Measurements from ENCODE around the gene HNRNPC.

The HNRNPC gene

DNA sequence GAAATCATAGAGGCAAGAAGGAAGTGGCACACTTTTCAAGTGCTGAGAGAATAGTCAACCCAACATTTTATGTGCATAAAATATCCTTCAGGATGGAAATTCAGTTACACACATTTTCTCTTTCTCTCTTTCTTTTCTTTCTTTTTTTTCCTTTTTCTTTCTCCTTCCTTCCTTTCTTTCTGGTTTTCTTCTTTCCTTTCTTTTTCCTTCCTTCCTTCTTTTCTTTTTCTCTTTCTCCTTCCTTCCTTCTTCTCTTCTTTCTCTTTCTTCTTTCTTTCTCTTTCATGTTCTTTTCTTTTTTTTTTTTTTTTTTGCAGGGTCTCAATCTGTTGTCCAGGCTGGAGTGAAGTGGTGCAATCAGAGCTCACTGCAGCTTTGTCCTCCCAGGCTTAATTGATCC lies 74.6 kb downstream of the HNRNPC start:
- Histone ChIP-seq H3K4me1 (ENCODE audit: low read length) (peaks cover 14% of the 10 kb centered on the region), H3K4me2 (ENCODE audit: low read length) (no peak overlapping the region), H3K9ac (ENCODE audit: low read length) (no peak overlapping the region), H3K36me3 (replicated peaks; ENCODE audit: low read depth, low read length) (peaks cover 8% of the 10 kb centered on the region), H3K27me3 (ENCODE audit: low read depth, low read length) (0 out of 2 replicates have a peak, but pooled peaks cover 3% of the 10 kb centered on the region), H4K20me1 (ENCODE audit: insufficient read depth, low read length) (0 out of 2 replicates have a peak, but pooled peaks cover 5% of the 10 kb centered on the region), H2AFZ (ENCODE audit: low read depth, low read length) (no peak overlapping the region), H3K4me3 (ENCODE audit: low read length) (no peak overlapping the region), H3K9me3 (ENCODE audit: insufficient read depth, low read length) (no peaks in the 10 kb centered on the region), H3K79me2 (ENCODE audit: low read length) (no peaks in the 10 kb centered on the region), H3K27ac (ENCODE audit: low read length) (no peak overlapping the region)
- TF ChIP-seq, protein P1, sequence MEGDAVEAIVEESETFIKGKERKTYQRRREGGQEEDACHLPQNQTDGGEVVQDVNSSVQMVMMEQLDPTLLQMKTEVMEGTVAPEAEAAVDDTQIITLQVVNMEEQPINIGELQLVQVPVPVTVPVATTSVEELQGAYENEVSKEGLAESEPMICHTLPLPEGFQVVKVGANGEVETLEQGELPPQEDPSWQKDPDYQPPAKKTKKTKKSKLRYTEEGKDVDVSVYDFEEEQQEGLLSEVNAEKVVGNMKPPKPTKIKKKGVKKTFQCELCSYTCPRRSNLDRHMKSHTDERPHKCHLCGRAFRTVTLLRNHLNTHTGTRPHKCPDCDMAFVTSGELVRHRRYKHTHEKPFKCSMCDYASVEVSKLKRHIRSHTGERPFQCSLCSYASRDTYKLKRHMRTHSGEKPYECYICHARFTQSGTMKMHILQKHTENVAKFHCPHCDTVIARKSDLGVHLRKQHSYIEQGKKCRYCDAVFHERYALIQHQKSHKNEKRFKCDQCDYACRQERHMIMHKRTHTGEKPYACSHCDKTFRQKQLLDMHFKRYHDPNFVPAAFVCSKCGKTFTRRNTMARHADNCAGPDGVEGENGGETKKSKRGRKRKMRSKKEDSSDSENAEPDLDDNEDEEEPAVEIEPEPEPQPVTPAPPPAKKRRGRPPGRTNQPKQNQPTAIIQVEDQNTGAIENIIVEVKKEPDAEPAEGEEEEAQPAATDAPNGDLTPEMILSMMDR (IDR thresholded peaks at IDR 0.05; ENCODE audit: low read depth, low read length), result no peak
- TF ChIP-seq EZH2phosphoT487 (IDR thresholded peaks at IDR 0.05; ENCODE audit: low read depth), result no peak

DNA sequence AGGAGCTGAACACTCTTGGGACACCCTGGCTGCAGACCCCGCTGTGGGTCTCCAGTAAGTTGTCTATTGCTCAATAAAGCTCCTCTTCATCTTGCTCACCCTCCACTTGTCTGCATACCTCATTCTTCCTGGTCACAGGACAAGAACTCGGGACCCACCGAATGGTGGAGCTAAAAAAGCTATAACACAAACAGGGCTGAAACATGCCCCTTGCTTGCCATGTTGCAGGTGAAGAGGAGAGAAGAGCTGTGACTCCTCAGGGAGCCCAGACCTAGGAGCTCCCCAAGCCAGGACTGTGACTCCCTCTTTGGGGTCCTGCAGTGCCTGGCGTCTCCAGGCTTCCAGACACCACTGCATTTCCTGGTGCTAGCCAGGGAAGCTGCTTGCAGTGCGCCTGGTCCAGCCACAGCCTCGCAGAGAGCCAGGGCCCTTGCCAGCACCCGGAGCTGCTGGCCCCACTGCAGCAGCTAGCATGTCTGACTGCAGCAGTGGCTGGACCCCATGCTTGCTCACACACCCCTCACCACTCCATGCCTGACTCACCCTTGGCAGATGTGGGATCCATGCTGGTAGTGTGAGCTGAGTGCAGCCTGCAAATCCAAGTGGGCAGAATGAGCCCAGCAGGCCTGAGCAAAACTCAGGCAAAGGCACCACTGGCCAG lies 76.2 kb downstream of the HNRNPC start:
- Histone ChIP-seq H3K9ac (ENCODE audit: low read length) (no peak overlapping the region), H3K4me2 (ENCODE audit: low read length) (peak overlapping the region; percentile 71), H3K27ac (ENCODE audit: low read length) (no peak overlapping the region), H3K4me1 (ENCODE audit: low read length) (peaks cover 14% of the 10 kb centered on the region), H3K36me3 (replicated peaks; ENCODE audit: low read depth, low read length) (no peaks in the 10 kb centered on the region), H3K79me2 (ENCODE audit: low read length) (no peaks in the 10 kb centered on the region), H3K9me3 (ENCODE audit: insufficient read depth, low read length) (no peaks in the 10 kb centered on the region), H2AFZ (ENCODE audit: low read depth, low read length) (no peak overlapping the region; the same call in 1 of the 2 replicates), H3K27me3 (ENCODE audit: low read depth, low read length) (0 out of 2 replicates have a peak, but pooled peaks cover 3% of the 10 kb centered on the region), H4K20me1 (ENCODE audit: insufficient read depth, low read length) (no peaks in the 10 kb centered on the region), H3K4me3 (ENCODE audit: low read length) (no peak overlapping the region)
- no peak for TF ChIP-seq EZH2phosphoT487 (IDR thresholded peaks at IDR 0.05; ENCODE audit: low read depth)
- TF ChIP-seq, protein P1 (IDR thresholded peaks at IDR 0.05; ENCODE audit: low read depth, low read length), result no peak

DNA sequence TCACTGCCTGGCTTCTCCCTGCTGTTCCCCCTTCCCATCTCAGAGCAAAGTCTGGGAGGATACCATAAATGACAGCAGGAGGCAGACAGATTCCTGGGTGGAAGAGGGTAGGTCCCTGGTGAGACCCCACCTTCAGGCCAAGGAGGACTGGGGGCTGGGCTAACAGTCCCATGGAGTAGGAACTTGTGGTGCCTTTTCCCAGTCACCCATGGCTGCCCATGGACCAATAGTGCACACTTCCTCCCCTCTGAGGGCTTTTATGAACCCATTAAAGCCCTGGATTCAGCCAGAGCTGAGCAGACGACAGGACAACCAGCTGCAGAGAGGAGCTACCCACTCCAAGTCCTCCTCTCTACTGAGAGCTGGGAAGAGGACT lies 76.8 kb downstream of the HNRNPC start:
- TF ChIP-seq, protein P1 (IDR thresholded peaks at IDR 0.05; ENCODE audit: low read depth, low read length), result no peak
- TF ChIP-seq EZH2phosphoT487 (IDR thresholded peaks at IDR 0.05; ENCODE audit: low read depth), result no peak
- H4K20me1 ChIP-seq (ENCODE audit: insufficient read depth, low read length), result no peaks in the 10 kb centered on the region
- H3K4me1 ChIP-seq (ENCODE audit: low read length), result peaks cover 14% of the 10 kb centered on the region
- H3K9ac ChIP-seq (ENCODE audit: low read length), result peak overlapping the region; percentile 19; the same call in 1 of the 2 replicates
- no peaks in the 10 kb centered on the region for H3K36me3 ChIP-seq (replicated peaks; ENCODE audit: low read depth, low read length)
- H3K27ac ChIP-seq (ENCODE audit: low read length), result no peak overlapping the region
- H2AFZ ChIP-seq (ENCODE audit: low read depth, low read length), result peak overlapping the region; percentile 60
- 0 out of 2 replicates have a peak, but pooled peaks cover 3% of the 10 kb centered on the region for H3K27me3 ChIP-seq (ENCODE audit: low read depth, low read length)
- H3K4me2 ChIP-seq (ENCODE audit: low read length), result peak overlapping the region; percentile 71
- H3K9me3 ChIP-seq (ENCODE audit: insufficient read depth, low read length), result no peaks in the 10 kb centered on the region
- H3K4me3 ChIP-seq (ENCODE audit: low read length), result peak overlapping the region; percentile 74
- H3K79me2 ChIP-seq (ENCODE audit: low read length), result no peaks in the 10 kb centered on the region

DNA sequence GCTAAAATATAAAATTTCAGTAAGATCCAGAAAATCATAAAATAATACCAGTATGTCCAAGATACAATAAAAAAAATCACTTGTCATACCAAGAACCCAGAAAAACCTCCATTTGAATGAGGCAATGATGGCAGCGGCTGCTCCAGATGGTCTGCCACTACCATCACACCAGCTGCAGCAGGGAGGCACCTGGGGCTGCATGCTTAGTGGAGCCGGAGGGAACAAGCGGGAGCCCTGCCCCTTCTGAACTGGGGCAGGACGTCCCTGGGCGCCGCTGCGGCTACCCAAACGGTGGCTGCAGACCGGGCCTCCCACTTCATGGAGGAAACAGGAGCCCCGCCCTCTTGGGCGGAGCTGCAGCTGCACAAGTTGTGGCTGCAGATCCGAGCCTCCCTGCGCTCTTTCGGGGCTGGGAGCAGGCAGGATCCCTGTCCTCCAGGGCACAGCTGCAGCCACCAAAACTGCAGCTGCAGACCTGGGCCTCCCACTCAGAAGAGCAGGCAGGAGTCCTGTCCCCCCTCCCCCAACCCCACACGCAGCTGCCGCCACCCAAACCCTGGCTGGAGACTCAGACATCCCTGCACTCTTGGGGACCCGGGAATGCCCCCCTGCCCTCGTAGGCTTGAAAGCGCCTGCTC lies 77.3 kb downstream of the HNRNPC start:
- peak overlapping the region; percentile 31 for H3K9ac ChIP-seq (ENCODE audit: low read length)
- no peaks in the 10 kb centered on the region for H3K9me3 ChIP-seq (ENCODE audit: insufficient read depth, low read length)
- H3K4me3 ChIP-seq (ENCODE audit: low read length), result peak overlapping the region; percentile 74
- H3K27ac ChIP-seq (ENCODE audit: low read length), result no peak overlapping the region
- H3K27me3 ChIP-seq (ENCODE audit: low read depth, low read length), result 0 out of 2 replicates have a peak, but pooled peaks cover 3% of the 10 kb centered on the region
- H4K20me1 ChIP-seq (ENCODE audit: insufficient read depth, low read length), result no peaks in the 10 kb centered on the region
- no peaks in the 10 kb centered on the region for H3K36me3 ChIP-seq (replicated peaks; ENCODE audit: low read depth, low read length)
- peak overlapping the region; percentile 71 for H3K4me2 ChIP-seq (ENCODE audit: low read length)
- peak overlapping the region; percentile 60 for H2AFZ ChIP-seq (ENCODE audit: low read depth, low read length)
- H3K4me1 ChIP-seq (ENCODE audit: low read length), result peaks cover 14% of the 10 kb centered on the region
- no peaks in the 10 kb centered on the region for H3K79me2 ChIP-seq (ENCODE audit: low read length)
- TF ChIP-seq EZH2phosphoT487 (IDR thresholded peaks at IDR 0.05; ENCODE audit: low read depth), result no peak
- TF ChIP-seq, protein P1 (IDR thresholded peaks at IDR 0.05; ENCODE audit: low read depth, low read length), result no peak

Measured in OCI-LY3 (cell line).